HepG2 (cell line): ENCODE measurements around the gene MYBL2. TPM values are rescaled to one million over a fixed set of nuclear protein-coding genes. Genes with fewer than 3 reads are reported as not detected.

ENCODE experiments used
- ATAC-seq: fragments of 200-7000 bp; cut with Tn5 transposase; 3 replicates; pipeline ENCODE4 v1.9.1; 2020; ENCODE audit warnings: mild to moderate bottlenecking, moderate library complexity
- BruUV-seq: library from RNA; stranded (reverse); fragments of 400-500 nt; replicated peaks from 2 replicates; lab custom pipeline; 2021; lab: Mats Ljungman, UMichigan
- CTCF ChIA-PET: fragments of 300-600 bp; formaldehyde crosslinking; extraction: SDS; loops from one replicate; lab custom pipeline; 2021; ENCODE audit warnings: low total read pairs, inconsistent platforms, low intra/inter-chr PET ratio; lab: Yijun Ruan, JAX
- POLR2A ChIA-PET: fragments of 350-600 bp; sonication (Branson Sonifier 250); formaldehyde crosslinking; loops from one replicate; lab custom pipeline; 2020; ENCODE audit warnings: antibody characterized with exemption, inconsistent platforms; lab: Yijun Ruan, JAX
- DNase-seq: peaks from one replicate; pipeline ENCODE4 v3.0.0-alpha.2; 2015; ENCODE audit warnings: low spot score
- FAIRE-seq: peaks from 3 replicates; lab custom pipeline; 2011; peaks lifted over from hg19 to GRCh38; lab: Jason Lieb, UNC
- H2AFZ ChIP-seq: one replicate; pipeline ENCODE4 v1.6.1; 2011; ENCODE audit warnings: low read length, inconsistent platforms
- H3K27ac ChIP-seq: fragments of 300-600 bp; 3 replicates; pipeline ENCODE4 v1.8.0; 2011; ENCODE audit warnings: mixed run types, mild to moderate bottlenecking, mixed read lengths, low read length, inconsistent platforms; ENCODE audit not compliant: insufficient read depth; ENCODE audit errors: extremely low read length
- H3K27me3 ChIP-seq, 2 experiments: fragments of 200-600 bp in 1 of 2; 2 replicates in 1 of 2; 3 replicates in 1 of 2; pipeline versions ENCODE4 v1.6.0 to v1.8.0; 2011; ENCODE audit warnings: low read length in 2 of 2, mild to moderate bottlenecking in 2 of 2, moderate library complexity in 2 of 2, inconsistent platforms in 1 of 2; ENCODE audit not compliant: insufficient read depth in 2 of 2, control insufficient read depth in 1 of 2
- H3K36me3 ChIP-seq, 2 experiments: fragments of 200-600 bp in 1 of 2; replicated peaks in 1 of 2; 2 replicates in 1 of 2; 3 replicates in 1 of 2; pipeline versions ENCODE4 v1.5.1 to v1.8.0; 2011; ENCODE audit warnings: low read length in 2 of 2, inconsistent platforms in 1 of 2; ENCODE audit not compliant: insufficient read depth in 2 of 2, control insufficient read depth in 1 of 2
- H3K4me1 ChIP-seq: 2 replicates; pipeline ENCODE4 v1.5.1; 2012; ENCODE audit warnings: low read length, inconsistent platforms; ENCODE audit not compliant: insufficient read depth
- H3K4me2 ChIP-seq: 2 replicates; pipeline ENCODE4 v1.6.0; 2011; ENCODE audit warnings: low read depth, low read length, inconsistent platforms
- H3K4me3 ChIP-seq, 3 experiments: fragments of 200-600 bp in 1 of 3; sonication (generic), shearing (Covaris generic) in 1 of 3; replicated peaks in 1 of 3; 2 replicates each; pipeline ENCODE4 v1.5.1; 2011 to 2016; ENCODE audit warnings: low read length in 3 of 3, inconsistent platforms in 2 of 3, low read depth in 2 of 3, mild to moderate bottlenecking in 2 of 3, control low read depth in 1 of 3, mixed read lengths in 1 of 3; ENCODE audit not compliant: insufficient read depth in 1 of 3
- H3K79me2 ChIP-seq: one replicate; pipeline ENCODE4 v1.6.1; 2011; ENCODE audit warnings: low read length, inconsistent platforms; ENCODE audit not compliant: insufficient read depth
- H3K9ac ChIP-seq: 2 replicates; pipeline ENCODE4 v1.6.0; 2011; ENCODE audit warnings: mild to moderate bottlenecking, low read depth, low read length, inconsistent platforms; ENCODE audit not compliant: insufficient read depth
- H3K9me3 ChIP-seq: 2 replicates; pipeline ENCODE4 v1.5.1; 2012; ENCODE audit warnings: mild to moderate bottlenecking, low read length
- H4K20me1 ChIP-seq: 2 replicates; pipeline ENCODE4 v1.6.0; 2011; ENCODE audit warnings: inconsistent platforms, mild to moderate bottlenecking, low read length, moderate library complexity; ENCODE audit not compliant: insufficient read depth
- CSRNP1 ChIP-seq: sonication (generic); formaldehyde crosslinking; IDR thresholded peaks from 2 replicates; pipeline ENCODE4 v1.8.1; 2023; ENCODE audit warnings: mild to moderate bottlenecking, missing genetic modification reagents
- GTF2F1 ChIP-seq: fragments of 150-350 bp; IDR thresholded peaks from 2 replicates; pipeline ENCODE4 v1.6.1; 2014; ENCODE audit warnings: low read length
- HMG20A ChIP-seq: IDR thresholded peaks from 2 replicates; pipeline ENCODE4 v1.6.1; 2016; ENCODE audit warnings: borderline replicate concordance
- IKZF1 ChIP-seq: fragments of 450-650 bp; IDR thresholded peaks from 2 replicates; pipeline ENCODE4 v1.7.1; 2016
- KLF6 ChIP-seq: IDR thresholded peaks from 2 replicates; pipeline ENCODE4 v1.8.0; 2016; ENCODE audit warnings: missing biosample characterization, missing genetic modification reagents
- MED13 ChIP-seq: sonication (generic); formaldehyde crosslinking; IDR thresholded peaks from 2 replicates; pipeline ENCODE4 v1.5.0; 2020; ENCODE audit warnings: missing genetic modification reagents
- NRL ChIP-seq: sonication (generic); formaldehyde crosslinking; IDR thresholded peaks from 2 replicates; pipeline ENCODE4 v1.5.0; 2020; ENCODE audit warnings: missing genetic modification reagents, mild to moderate bottlenecking, moderate library complexity, borderline replicate concordance
- POLR2A ChIP-seq, 2 experiments: IDR thresholded peaks; 2 replicates each; pipeline ENCODE4 v1.6.1; 2011; ENCODE audit warnings: low read depth in 2 of 2, low read length in 2 of 2, mild to moderate bottlenecking in 1 of 2, moderate library complexity in 1 of 2; ENCODE audit not compliant: insufficient read depth in 1 of 2
- RARG ChIP-seq: sonication (generic); formaldehyde crosslinking; IDR thresholded peaks from 2 replicates; pipeline ENCODE4 v1.4.0; 2020; ENCODE audit warnings: low read depth, mild to moderate bottlenecking, missing genetic modification reagents
- REL ChIP-seq: sonication (generic); formaldehyde crosslinking; conservative IDR thresholded peaks from 2 replicates; pipeline ENCODE4 v1.8.0; 2022; ENCODE audit warnings: mild to moderate bottlenecking, missing genetic modification reagents, moderate library complexity
- RORA ChIP-seq: sonication (generic); formaldehyde crosslinking; IDR thresholded peaks from 2 replicates; pipeline ENCODE4 v1.5.0; 2020; ENCODE audit warnings: mild to moderate bottlenecking, missing genetic modification reagents, moderate library complexity
- THAP11 ChIP-seq: IDR thresholded peaks from 2 replicates; pipeline ENCODE4 v1.6.1; 2016; ENCODE audit warnings: missing biosample characterization, missing genetic modification reagents
- ZBTB3 ChIP-seq: sonication (generic); formaldehyde crosslinking; IDR thresholded peaks from 2 replicates; pipeline ENCODE4 v1.4.0; 2020; ENCODE audit warnings: low read depth, mild to moderate bottlenecking, moderate library complexity, missing genetic modification reagents, borderline replicate concordance
- ZNF230 ChIP-seq: sonication (generic); formaldehyde crosslinking; IDR thresholded peaks from 2 replicates; pipeline ENCODE4 v1.4.0; 2020; ENCODE audit warnings: mild to moderate bottlenecking, missing genetic modification reagents
- ZNF276 ChIP-seq: sonication (generic); formaldehyde crosslinking; IDR thresholded peaks from 2 replicates; pipeline ENCODE4 v1.4.0; 2020; ENCODE audit warnings: mild to moderate bottlenecking, low read depth, missing genetic modification reagents
- ZNF292 ChIP-seq: sonication (generic); formaldehyde crosslinking; IDR thresholded peaks from 2 replicates; pipeline ENCODE4 v1.8.1; 2022; ENCODE audit warnings: mild to moderate bottlenecking, low read depth, missing genetic modification reagents, borderline replicate concordance
- ZNF296 ChIP-seq: sonication (generic); formaldehyde crosslinking; conservative IDR thresholded peaks from 2 replicates; pipeline ENCODE4 v1.5.0; 2020; ENCODE audit warnings: mild to moderate bottlenecking, missing genetic modification reagents
- WGBS: methylation state at CpG from one replicate; pipeline ENCODE4 v1.1.6; 2017; ENCODE audit warnings: low lambda C conversion rate; 5-methylcytosine and 5-hydroxymethylcytosine counted together
- in situ Hi-C: cut with HindIII; loops from 2 replicates; pipeline ENCODE4 v1.10.0; 2017; ENCODE audit warnings: low pct_unique_long_range_greater_than_20kb; ENCODE audit not compliant: extremely low pct_ligation_motif_present
- intact Hi-C: fragments of 100-400 bp; cut with micrococcal nuclease; formaldehyde crosslinking; loops from one replicate; pipeline ENCODE4 v1.10.0; 2022; ENCODE audit not compliant: unreplicated experiment
- polyA plus RNA-seq, 8 experiments: library from polyadenylated mRNA; depleted of rRNA in 3 of 8; stranded (reverse) in 7 of 8; unstranded in 1 of 8; fragments of >200 nt; fragmentation: Illumina TruSeq in 4 of 8; extraction: Trizol in 4 of 8; gene quantifications; 2 replicates each; pipeline versions ENCODE4 v1.2.1 to v1.2.3, GENCODE V29; 2011 to 2016; ENCODE audit warnings: low read depth in 4 of 8, missing spikeins in 1 of 8, mixed read lengths in 1 of 8; ENCODE audit not compliant: insufficient read depth in 1 of 8
- total RNA-seq, 5 experiments: library from RNA; depleted of rRNA; stranded (reverse); fragments of >200 nt; fragmentation: Illumina TruSeq; extraction: Trizol; gene quantifications; 2 replicates each; pipeline ENCODE4 v1.2.3, GENCODE V29; 2016; ENCODE audit warnings: low read depth in 1 of 5

The MYBL2 gene
- total and polyA plus RNA-seq, 2 of the 13 experiments (the other 11 are each of a cell fraction or from before 2014, with no cell fraction given) = 11.9 to 66.2 TPM

- no TSS peak for BruUV-seq
- H3K27me3 ChIP-seq = peaks cover 0 to 15% of the 10 kb centered on the region in 2 experiments; a peak in 1 of 5 replicates
- H3K4me2 ChIP-seq = peak overlapping the region; percentile 64
- DNase-seq (no peak), FAIRE-seq (no peak), ATAC-seq (peak; percentile 54)
- CTCF ChIA-PET = no interaction called here
- peak overlapping the region in 2 of 3 experiments; percentile 7 to 40; a peak in 3 of 6 replicates for H3K4me3 ChIP-seq
- POLR2A ChIA-PET = no interaction called here
- no peak overlapping the region for H2AFZ ChIP-seq
- H3K9ac ChIP-seq = no peak overlapping the region
- no peaks in the 10 kb centered on the region for H3K9me3 ChIP-seq
- no peak overlapping the region for H3K27ac ChIP-seq
- 10% methylated on average over 12 of the region's 15 CpGs for WGBS
- no peaks in the 10 kb centered on the region; a peak in 1 of 5 replicates for H3K36me3 ChIP-seq
- H3K79me2 ChIP-seq = no peaks in the 10 kb centered on the region
- in situ Hi-C loops = no loop called here
- intact Hi-C loops = loop anchor here (10.0 kb wide), 1 partner anchor 483 kb away; no protein-coding TSS in a partner anchor
- peaks cover 38% of the 10 kb centered on the region for H3K4me1 ChIP-seq
- H4K20me1 ChIP-seq = no peaks in the 10 kb centered on the region
- no peak for TF ChIP-seq POLR2A (IDR thresholded peaks at IDR 0.05; ENCODE audit: insufficient read depth in 1 of 2, low read depth in 2 of 2, low read length in 2 of 2)
- no peak for TF ChIP-seq THAP11 (CRISPR knock-in tag)
- peak; percentile 77 for TF ChIP-seq ZNF292
- TF ChIP-seq ZNF276 = no peak
- TF ChIP-seq ZBTB3 = no peak
- no peak for TF ChIP-seq REL (CRISPR knock-in tag)
- TF ChIP-seq NRL (CRISPR knock-in tag) = peak; percentile 82
- no peak for TF ChIP-seq ZNF230 (CRISPR knock-in tag)
- no peak for TF ChIP-seq RARG
- TF ChIP-seq MED13 (CRISPR knock-in tag) = no peak
- no peak for TF ChIP-seq IKZF1
- TF ChIP-seq GTF2F1 = no peak
- TF ChIP-seq RORA = no peak
- no peak for TF ChIP-seq HMG20A (CRISPR knock-in tag)
- no peak for TF ChIP-seq ZNF296 (CRISPR knock-in tag)
- TF ChIP-seq KLF6 (CRISPR knock-in tag) = no peak
- 0 out of 2 replicates have a peak, but pooled peaks have one; percentile 47 for TF ChIP-seq CSRNP1
Measured at GRCh38 chr20:43721429-43722152, 54.7 kb downstream of the MYBL2 start.
